ACC112 (cell line): ENCODE results near the gene A4GNT.
"Not testable (repeated sequence)": the region's sequence is repeated elsewhere in the genome, so short reads cannot be mapped to it uniquely, and the experiment has no call there.

ENCODE experiments used
- H2AFZ ChIP-seq: fragments of 200-600 bp; sonication (generic); one replicate; pipeline ENCODE4 v1.6.0; 2017; ENCODE audit warnings: antibody characterized with exemption, low read length; ENCODE audit not compliant: unreplicated experiment
- H3K27ac ChIP-seq: fragments of 200-600 bp; sonication (generic); 2 replicates; pipeline ENCODE4 v1.5.1; 2014; ENCODE audit warnings: low read depth, mild to moderate bottlenecking, antibody characterized with exemption, low read length, moderate library complexity
- H3K27me3 ChIP-seq: fragments of 200-600 bp; sonication (generic); 2 replicates; pipeline ENCODE4 v1.6.1; 2014; ENCODE audit warnings: mild to moderate bottlenecking, antibody characterized with exemption, low read length, moderate library complexity, mixed read lengths; ENCODE audit not compliant: insufficient read depth
- H3K36me3 ChIP-seq: fragments of 200-600 bp; sonication (generic); 2 replicates; pipeline ENCODE4 v1.6.1; 2016; ENCODE audit warnings: mild to moderate bottlenecking, antibody characterized with exemption, low read length, moderate library complexity, mixed read lengths; ENCODE audit not compliant: insufficient read depth
- H3K4me1 ChIP-seq: fragments of 200-600 bp; sonication (generic); one replicate; pipeline ENCODE4 v1.6.1; 2016; ENCODE audit warnings: low read length, mixed read lengths; ENCODE audit not compliant: insufficient read depth, unreplicated experiment, control insufficient read depth
- H3K4me3 ChIP-seq: fragments of 200-600 bp; sonication (generic); 2 replicates; pipeline ENCODE4 v1.5.1; 2014; ENCODE audit warnings: mild to moderate bottlenecking, low read depth, low read length
- H3K79me2 ChIP-seq: fragments of 200-600 bp; sonication (generic); one replicate; pipeline ENCODE4 v1.6.0; 2016; ENCODE audit warnings: low read length; ENCODE audit not compliant: control insufficient read depth, unreplicated experiment, insufficient read depth

Gene A4GNT

DNA sequence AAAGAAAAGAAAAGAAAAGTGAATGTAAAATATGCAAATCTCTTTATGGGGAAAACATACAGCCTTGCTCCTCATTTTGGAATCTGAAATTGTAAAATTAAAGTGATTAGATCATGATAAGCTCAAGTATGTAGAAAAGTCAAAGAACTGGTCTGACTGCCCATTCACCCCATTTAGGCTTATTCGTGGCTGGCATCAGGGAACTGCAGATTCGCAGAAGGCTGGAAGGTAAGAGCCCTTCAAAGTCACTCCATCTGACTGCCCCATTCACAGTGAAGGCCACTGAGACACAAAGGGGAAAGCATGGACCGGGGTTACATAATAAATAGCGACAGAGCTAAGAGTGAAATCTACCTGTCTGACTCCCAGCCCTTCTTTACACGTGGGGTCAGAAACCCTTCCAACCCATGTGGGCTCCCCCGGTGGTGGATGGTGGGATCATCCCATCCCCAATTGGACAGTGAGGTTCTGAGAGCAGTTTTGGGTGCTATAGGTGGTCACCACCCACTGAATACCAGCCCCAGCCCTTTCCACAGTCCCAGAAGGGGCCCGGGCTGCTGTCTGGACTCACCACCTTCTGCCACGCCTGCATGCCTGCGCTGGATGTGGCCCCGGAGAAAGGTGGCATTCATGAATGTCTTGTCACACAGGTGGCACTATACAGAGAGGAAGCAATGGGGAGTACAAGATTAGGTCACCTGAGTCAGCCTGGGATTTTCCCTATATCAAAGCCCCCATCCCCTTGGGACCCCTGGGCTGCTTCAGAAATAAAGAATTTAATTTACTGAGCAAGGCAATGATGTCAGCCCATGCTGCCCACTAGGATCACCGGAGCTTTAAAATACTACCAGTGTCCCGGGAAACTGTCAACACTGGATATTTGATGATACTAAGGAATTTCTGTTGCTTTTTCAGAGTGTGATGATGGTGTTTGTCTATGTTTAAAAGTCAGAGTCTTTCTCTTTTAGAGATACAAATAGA lies 34.7 kb downstream of the A4GNT start:
- peaks cover 23% of the 10 kb centered on the region for H3K36me3 ChIP-seq

GRCh38 chr3:138093721-138094120 lies 38.5 kb downstream of the A4GNT start:
- Histone ChIP-seq H3K27me3 (no peaks in the 10 kb centered on the region), H2AFZ (no peak overlapping the region), H3K4me3 (no peak overlapping the region), H3K27ac (no peak overlapping the region), H3K79me2 (no peaks in the 10 kb centered on the region), H3K4me1 (peaks cover 25% of the 10 kb centered on the region), H3K36me3 (peaks cover 32% of the 10 kb centered on the region)

More for the DNA sequence above, 34.7 kb downstream of the A4GNT start:
- Histone ChIP-seq H3K79me2 (no peaks in the 10 kb centered on the region), H3K4me3 (no peak overlapping the region), H3K27ac (no peak overlapping the region), H3K4me1 (peaks cover 8% of the 10 kb centered on the region), H2AFZ (no peak overlapping the region), H3K27me3 (no peaks in the 10 kb centered on the region)

- Histone ChIP-seq H3K4me1 (peaks cover 28% of the 10 kb centered on the region), H3K79me2 (no peaks in the 10 kb centered on the region), H2AFZ (no peak overlapping the region), H3K4me3 (no peak overlapping the region), H3K36me3 (peaks cover 47% of the 10 kb centered on the region), H3K27me3 (no peaks in the 10 kb centered on the region), H3K27ac (peak overlapping the region; percentile 56)
Measured at GRCh38 chr3:138092023-138092422, 40.2 kb downstream of the A4GNT start.

GRCh38 chr3:138089091-138089490 lies 43.1 kb downstream of the A4GNT start:
- peak overlapping the region; percentile 87 for H3K27ac ChIP-seq
- no peaks in the 10 kb centered on the region for H3K79me2 ChIP-seq
- H2AFZ ChIP-seq = no peak overlapping the region
- H3K36me3 ChIP-seq = peaks cover 46% of the 10 kb centered on the region
- H3K4me1 ChIP-seq = peaks cover 28% of the 10 kb centered on the region
- no peak overlapping the region for H3K4me3 ChIP-seq
- no peaks in the 10 kb centered on the region for H3K27me3 ChIP-seq

- H3K36me3 ChIP-seq = peaks cover 29% of the 10 kb centered on the region
- not testable (repeated sequence) for H3K79me2 ChIP-seq, H2AFZ ChIP-seq, H3K4me3 ChIP-seq, H3K27ac ChIP-seq, H3K27me3 ChIP-seq
- peaks cover 46% of the 10 kb centered on the region for H3K4me1 ChIP-seq
Measured at GRCh38 chr3:138085745-138086144, 46.4 kb downstream of the A4GNT start.

GRCh38 chr3:138084196-138084595 lies 48.0 kb downstream of the A4GNT start:
- no peaks in the 10 kb centered on the region for H3K79me2 ChIP-seq
- no peaks in the 10 kb centered on the region for H3K27me3 ChIP-seq
- H3K36me3 ChIP-seq = peaks cover 23% of the 10 kb centered on the region
- peaks cover 52% of the 10 kb centered on the region for H3K4me1 ChIP-seq
- no peak overlapping the region for H3K27ac ChIP-seq
- no peak overlapping the region for H3K4me3 ChIP-seq
- no peak overlapping the region for H2AFZ ChIP-seq

DNA sequence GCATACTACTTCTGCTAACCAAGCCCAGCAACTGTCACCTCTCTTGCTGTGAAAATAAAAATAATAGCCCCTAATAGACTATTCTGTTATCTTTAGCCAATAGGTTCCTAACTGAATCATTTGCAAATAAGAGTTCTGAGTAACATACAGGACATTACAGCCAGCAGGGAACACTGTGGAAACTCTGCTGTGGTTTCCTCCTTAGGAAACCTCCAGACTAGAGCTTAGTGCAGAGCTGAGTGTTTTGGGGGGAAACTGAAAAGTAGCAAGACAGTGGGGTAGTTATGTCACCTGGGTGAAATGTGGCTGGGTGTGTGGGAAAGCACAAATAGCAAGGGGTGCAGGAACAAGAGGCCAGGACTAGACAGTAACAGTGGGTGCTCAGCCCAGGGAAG lies 49.2 kb downstream of the A4GNT start:
- peak overlapping the region; percentile 53 for H3K4me3 ChIP-seq
- H3K36me3 ChIP-seq = peaks cover 17% of the 10 kb centered on the region
- H3K27ac ChIP-seq = peak overlapping the region; percentile 80
- peaks cover 55% of the 10 kb centered on the region for H3K4me1 ChIP-seq
- no peak overlapping the region for H2AFZ ChIP-seq
- no peaks in the 10 kb centered on the region for H3K27me3 ChIP-seq
- no peaks in the 10 kb centered on the region for H3K79me2 ChIP-seq

DNA sequence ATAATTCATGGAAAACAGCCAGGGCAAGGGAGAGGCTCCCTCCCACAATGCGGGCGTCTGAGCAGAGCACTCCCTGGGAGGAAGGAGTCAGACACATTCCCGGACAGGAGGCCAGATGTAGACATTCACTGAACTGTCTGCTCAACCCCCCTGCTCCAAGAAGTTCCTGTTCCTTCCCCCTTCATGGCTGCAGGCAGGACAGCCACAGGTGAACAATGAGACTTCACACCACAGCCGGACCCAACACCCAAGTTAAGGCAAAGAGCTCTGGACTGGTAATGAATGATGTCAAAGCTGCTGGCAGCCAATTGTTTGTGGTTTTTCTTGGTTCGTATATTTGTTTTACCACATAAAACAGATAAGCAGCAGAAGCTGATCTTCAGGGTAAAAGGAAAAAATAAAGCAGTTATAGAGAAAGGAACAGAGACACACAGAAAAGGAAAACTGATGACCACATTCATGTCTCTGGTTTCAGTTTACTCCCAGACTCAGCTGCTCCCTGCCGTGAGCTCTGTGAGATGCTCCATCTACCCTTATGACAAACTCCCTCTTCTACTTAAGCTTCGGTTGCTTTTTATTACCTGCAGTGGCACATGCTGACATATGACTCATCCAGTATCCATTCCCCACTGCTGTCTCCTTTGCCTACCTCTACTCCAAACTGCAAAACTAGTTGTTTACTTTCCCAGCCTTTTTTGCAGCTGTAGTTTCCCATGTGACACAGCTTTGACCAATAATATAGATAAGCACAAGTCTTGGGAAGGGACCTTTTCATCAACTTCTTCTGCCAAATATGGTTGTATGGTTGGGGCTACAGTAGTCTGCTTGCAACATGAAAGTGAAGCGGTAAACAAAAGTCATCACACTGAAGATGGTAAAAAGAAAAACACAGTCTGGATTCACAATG lies 49.9 kb downstream of the A4GNT start:
- H3K27me3 ChIP-seq = no peaks in the 10 kb centered on the region
- H3K79me2 ChIP-seq = no peaks in the 10 kb centered on the region
- peak overlapping the region; percentile 2 for H2AFZ ChIP-seq
- H3K4me1 ChIP-seq = peaks cover 61% of the 10 kb centered on the region
- peaks cover 11% of the 10 kb centered on the region for H3K36me3 ChIP-seq
- peak overlapping the region; percentile 53 for H3K4me3 ChIP-seq
- peak overlapping the region; percentile 80 for H3K27ac ChIP-seq

- H3K4me1 ChIP-seq = peaks cover 61% of the 10 kb centered on the region
- no peaks in the 10 kb centered on the region for H3K27me3 ChIP-seq
- H3K4me3 ChIP-seq = peak overlapping the region; percentile 53
- peak overlapping the region; percentile 80 for H3K27ac ChIP-seq
- H3K79me2 ChIP-seq = no peaks in the 10 kb centered on the region
- H2AFZ ChIP-seq = peak overlapping the region; percentile 2
- peaks cover 4% of the 10 kb centered on the region for H3K36me3 ChIP-seq
Measured at GRCh38 chr3:138081371-138082084, 50.7 kb downstream of the A4GNT start.

- Histone ChIP-seq H2AFZ (no peak overlapping the region), H3K36me3 (peaks cover 13% of the 10 kb centered on the region), H3K4me1 (peaks cover 61% of the 10 kb centered on the region), H3K27me3 (no peaks in the 10 kb centered on the region), H3K79me2 (no peaks in the 10 kb centered on the region), H3K4me3 (no peak overlapping the region), H3K27ac (peak overlapping the region; percentile 92)
Measured at GRCh38 chr3:138079901-138080300, 52.3 kb downstream of the A4GNT start.
